ENCODE data around the gene CCDC74A.
"Not testable (repeated sequence)": the region's sequence is repeated elsewhere in the genome, so short reads cannot be mapped to it uniquely, and the experiment has no call there.

CCDC74A gene

DNA sequence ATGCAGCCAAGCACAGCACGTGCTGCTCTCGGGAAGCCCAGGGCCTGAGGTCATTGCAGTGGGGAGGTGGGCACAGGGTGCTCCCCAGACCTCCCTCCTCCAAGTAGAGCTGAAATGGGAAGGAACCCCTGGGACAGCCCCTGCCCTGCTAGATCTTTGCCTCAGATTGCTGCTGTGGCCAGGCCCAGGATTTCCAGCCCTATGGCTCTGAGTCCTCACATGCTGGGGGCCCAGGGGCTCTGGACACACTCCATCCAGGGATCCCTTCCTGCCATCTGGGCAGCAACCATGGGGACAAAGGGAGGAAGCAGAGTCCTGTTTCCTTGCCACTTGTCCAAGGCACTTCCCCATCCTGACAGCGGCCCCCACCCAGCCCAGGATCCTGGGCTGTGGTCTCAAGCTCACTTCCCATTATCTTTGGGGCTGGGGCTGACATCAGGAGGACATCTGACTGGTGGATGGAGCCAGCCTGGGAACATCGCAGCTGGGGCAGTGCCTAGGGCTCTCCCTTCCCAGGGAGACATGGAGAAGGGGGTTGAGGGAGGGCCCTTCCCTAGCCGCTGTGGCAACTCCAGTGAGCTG is 2.3 kb downstream of the CCDC74A start:
- not testable (repeated sequence) for DNase-seq

DNA sequence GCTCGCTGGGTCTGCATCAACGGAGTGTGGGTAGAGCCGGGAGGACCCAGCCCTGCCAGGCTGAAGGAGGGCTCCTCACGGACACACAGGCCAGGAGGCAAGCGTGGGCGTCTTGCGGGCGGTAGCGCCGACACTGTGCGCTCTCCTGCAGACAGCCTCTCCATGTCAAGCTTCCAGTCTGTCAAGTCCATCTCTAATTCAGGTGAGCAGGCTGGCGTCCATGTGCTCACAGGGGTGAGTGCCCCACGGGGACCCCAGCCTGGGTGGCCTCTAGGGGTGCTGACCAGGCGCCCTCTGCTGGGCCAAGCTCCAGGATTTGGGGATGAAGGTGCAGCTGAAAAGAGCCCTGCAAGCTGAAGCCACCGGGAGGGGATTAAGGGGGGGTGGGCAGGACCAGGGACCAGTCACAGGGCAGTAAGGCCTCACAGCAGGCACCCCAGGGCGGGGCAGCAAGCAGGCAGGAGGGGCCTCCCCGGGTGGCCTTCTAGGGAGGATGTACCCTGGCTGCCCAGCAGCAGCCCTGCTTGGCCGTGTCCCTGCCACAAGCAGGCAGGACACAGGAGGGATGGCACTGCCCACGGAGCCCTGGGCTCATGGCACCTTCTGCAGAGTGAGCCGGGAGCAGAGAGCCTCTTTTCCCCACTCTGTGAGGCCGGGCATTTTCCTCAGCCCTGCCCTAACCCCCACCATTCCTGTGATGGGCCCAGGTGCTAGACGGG is 3.1 kb downstream of the CCDC74A start:
- DNase-seq = not testable (repeated sequence)

DNA sequence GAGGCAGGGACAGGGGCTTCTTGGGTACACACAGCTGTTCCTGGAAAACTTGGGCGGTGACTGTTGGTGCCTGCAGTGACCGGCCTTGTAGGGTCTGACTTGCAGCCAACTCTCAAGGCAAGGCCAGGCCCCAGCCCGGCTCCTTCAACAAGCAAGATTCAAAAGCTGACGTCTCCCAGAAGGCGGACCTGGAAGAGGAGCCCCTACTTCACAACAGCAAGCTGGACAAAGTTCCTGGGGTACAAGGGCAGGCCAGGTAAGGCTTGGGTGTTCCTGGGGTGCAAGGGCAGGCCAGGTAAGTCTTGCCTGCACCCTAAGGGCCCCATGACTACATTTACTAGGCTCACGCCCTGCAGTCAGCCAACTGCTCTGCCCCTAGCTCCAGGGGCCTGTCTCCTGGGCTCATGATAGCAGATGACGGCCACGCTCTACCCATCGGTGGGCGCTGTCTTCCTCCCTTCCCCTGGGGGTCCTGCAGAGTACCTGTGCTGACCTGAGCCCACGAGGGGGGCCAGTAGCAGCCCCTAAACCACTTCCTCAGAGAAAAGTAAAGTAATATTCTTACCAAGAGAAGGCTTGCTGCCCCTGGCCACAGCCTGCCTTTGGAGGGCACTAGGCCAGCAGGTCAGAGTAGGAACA is 4.0 kb downstream of the CCDC74A start:
- DNase-seq = not testable (repeated sequence)

DNA sequence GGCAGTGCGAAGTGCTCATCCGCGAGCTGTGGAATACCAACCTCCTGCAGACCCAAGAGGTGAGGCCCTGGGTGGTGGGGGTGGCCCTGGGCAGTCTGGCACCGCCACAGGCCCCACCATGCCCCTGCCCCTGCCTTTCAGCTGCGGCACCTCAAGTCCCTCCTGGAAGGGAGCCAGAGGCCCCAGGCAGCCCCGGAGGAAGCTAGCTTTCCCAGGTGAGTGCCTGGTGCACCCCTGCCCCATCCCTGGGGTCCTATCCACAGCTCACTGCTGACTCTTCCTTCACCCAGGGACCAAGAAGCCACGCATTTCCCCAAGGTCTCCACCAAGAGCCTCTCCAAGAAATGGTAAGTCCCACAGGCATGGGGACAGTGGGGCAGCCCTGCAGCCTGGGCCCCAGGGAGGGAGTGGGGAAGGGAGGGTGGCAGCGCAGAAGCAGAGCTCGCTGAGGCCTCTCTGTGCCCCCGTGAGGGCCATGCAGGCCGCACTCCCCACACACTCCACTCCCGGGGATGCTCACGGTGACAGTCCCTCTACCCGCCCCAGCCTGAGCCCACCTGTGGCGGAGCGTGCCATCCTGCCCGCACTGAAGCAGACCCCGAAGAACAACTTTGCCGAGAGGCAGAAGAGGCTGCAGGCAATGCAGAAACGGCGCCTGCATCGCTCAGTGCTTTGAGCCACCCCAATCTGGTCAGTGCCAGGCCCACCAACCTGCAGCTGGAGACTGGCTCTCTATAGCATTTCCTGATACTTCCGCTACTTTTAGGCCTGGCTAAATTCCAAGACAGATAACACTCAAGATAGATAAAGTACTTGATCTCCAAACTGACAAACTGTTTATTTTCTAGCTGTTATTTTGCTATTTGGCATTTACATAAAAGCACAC is 5.3 kb downstream of the CCDC74A start:
- DNase-seq = not testable (repeated sequence)

DNA sequence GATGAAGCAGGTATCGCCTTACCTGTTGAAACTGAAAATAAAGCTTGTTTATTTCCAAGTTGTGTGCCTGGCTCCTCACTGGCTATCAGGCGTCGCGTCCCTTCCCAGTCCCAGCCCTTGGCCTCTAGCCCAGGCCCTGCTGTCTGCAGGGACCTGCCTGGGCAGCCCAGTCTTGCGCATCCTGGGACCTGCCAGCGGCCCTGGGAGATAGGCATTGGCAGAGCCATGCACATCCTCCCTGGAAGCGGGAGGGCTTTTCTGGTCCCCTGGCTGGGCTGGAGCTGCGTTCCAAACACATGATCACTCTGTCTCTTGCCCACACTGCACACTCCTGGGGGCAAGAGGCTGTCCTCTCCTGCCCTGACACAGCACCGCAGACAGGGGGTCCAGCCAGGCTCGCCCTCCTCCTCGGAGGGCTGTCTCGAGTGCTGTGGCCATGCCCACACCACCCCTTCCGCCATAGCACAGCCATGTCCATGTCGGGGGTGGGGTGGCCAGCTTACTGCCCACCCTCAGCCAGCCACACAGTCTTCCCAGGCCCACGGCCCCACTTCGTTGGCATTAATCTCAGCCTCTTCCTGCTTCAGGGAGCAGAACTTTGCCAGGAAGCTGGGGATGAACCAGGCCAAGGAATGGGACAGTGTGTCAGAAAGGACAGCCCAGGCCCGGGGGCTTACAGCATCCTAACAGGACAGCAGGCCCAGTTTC is 6.1 kb downstream of the CCDC74A start:
- not testable (repeated sequence) for DNase-seq

DNA sequence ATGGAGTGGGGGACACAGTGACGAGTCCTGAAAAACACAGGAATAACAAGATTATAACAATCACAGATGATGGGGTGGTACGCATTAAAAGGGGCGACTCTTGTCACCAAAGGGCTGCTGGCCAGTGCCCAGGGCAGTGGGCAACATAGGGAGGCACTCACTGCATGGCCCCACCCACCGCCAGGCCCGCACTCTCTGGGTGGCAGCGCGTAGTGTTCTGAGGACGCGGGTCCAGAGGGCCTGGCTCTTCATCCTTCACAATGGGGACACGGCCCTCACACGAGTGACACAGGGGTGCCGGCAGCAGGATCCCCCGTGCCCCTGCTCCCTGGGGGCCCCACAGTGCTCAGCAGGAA is 6.6 kb downstream of the CCDC74A start:
- not testable (repeated sequence) for DNase-seq

DNA sequence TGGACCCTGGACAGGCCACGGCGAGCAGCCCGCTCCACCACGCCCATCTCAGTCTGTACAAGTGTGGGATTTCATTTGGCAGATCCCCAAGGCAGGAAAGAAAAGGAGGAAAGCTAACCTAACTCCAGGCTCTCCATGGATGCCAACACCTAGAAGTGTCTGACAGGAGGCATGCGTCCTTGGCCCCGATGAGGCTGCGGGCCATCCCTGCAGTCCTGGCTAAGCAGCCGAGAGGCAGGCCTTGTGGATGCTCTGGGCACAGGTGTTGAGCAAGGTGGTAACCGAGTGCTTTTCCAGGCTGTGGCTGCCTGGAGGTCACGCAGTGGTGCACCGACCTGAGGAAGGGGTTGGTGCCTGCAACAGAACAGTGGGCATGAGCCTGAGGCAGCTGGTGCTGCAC is 7.3 kb downstream of the CCDC74A start:
- not testable (repeated sequence) for DNase-seq

DNA sequence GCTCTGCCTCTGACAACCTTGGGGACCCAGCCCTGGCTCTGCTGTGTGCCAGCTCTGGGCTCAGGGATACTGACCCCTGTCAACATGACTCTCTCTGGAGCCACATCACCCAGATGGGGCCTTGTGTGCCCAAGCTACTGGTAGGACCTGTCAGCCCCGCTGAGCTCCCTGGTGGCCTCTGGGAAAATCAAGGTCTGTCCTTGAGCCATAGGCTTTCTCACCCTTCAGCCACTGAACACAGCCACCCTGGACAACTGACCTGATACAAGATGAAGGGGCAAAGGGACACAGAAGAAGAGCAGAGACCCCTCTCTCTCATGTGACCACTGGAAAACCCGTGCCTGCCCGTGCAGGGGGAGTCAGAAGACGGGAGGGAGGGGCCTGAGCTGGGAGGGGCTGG is 7.8 kb downstream of the CCDC74A start:
- no peak for DNase-seq

DNA sequence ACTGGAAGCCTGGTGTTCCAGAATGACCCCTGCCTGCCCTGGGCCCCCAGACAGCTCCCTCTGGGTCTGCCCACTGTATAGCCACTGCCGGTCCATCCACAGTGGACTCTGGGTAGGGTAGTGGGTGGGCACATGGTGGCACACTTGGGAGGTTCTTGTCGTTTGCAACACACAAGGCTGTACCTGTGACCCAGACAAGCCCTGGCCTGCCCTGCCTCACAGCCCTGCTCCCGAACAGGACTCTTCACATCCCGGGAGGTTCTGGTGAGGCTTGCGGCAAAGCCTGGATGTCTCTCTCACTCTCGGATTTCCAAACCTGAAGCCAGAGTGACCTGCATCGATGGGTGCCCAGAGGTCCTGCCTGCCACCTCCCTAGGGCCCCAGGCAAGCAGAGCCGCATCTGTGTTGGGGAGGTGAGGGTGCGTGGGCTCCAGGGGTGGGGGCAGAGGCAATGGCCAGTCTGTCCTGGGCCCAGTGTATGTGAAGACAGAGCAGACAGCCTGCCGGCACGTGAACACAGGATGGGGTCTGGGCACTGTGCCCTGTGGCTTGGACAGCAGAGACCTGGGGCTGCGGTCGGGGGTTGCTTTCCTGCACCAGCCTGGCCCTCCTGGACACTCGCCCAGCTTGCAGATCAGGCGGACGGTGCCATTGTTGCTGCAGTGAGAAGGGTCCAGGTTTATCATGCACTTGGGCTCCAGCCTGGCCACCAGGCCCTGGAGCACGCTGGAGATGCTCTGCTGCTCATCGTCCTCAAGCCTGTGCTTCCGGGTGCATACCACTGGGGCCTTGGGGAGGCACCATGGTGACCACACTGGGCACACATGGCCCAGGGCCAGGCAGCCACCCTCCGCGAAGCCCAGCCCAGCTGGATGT is 8.5 kb downstream of the CCDC74A start:
- DNase-seq = not testable (repeated sequence)

DNA sequence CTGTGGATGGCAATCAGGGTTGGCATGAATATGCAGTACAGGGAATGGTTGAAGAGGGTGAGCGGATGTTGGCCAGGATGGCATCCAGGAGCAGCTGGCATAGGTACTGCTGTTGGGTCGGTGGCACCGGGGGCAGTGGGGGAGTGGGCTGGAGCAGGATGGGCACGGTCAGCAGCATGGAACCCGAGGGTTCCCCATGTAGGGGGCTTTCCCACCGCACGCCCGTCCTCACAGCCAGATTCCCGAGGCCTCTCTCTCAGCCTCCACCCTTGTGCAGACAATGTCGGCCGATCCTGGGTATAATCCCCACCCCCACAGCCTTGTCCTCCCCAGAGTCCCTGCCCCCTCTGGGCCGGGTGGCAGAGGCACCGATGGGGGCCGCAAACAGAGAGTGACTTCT is 9.2 kb downstream of the CCDC74A start:
- DNase-seq = not testable (repeated sequence)

DNA sequence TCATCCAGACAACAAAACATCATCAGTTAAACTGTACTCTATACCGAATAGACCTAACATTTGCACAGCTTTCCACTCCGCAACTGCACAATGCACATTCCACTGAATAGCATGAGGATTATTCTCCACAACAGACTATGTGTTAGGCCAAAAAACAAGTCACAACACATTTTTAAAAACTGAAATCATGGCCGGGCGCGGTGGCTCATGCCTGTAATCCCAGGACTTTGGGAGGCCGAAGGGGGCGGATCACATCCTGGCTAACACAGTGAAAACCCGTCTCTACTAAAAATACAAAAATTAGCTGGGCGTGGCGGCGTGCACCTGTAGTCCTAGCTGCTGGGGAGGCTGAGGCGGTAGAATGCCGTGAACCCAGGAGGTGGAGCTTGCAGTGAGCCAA is 11.2 kb downstream of the CCDC74A start:
- DNase-seq = not testable (repeated sequence)

DNA sequence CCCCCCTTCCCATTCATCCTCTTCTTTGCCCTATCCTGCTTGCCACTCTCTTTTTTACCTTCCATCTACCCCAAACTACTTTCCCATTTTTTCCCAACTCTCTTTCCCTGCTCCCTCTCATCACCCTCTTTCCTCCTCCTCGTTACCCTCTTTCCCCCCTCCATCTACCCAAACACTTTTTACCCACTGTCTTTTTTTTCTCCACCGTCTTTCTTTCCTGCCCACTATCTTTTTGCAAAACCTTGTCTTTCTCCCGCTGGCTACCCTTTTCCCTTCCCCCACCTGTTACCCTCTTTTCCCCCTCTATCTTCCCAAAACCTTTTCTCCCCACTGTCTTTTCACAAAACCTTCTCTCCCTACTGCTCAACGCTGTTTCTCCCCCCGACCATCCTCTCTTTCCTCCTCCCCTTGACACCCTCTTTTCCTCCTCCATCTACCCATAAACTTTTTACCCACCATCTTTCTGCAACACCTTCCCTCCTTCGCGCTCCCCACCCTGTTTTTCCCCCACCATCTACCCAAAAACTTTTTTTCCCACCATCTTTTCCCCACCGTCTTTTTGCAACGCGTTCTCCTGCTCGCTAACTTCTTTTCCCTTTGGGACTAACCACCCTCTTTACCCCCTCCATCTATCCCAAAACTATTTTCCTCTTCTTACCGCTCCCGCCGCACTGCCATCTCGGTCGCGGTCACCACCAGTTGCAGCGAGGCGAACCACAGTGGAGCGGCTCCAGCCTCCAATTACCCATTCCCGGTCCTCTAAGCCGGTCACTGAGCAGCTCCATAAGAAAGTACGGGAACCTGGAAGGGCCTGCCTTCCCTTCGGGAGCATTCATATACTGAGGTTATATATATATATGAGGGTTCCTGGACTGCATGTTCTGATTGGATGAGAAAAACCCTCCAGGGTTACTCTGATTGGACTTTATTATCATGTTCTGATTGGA is 15.0 kb downstream of the CCDC74A start:
- DNase-seq = no peak

DNA sequence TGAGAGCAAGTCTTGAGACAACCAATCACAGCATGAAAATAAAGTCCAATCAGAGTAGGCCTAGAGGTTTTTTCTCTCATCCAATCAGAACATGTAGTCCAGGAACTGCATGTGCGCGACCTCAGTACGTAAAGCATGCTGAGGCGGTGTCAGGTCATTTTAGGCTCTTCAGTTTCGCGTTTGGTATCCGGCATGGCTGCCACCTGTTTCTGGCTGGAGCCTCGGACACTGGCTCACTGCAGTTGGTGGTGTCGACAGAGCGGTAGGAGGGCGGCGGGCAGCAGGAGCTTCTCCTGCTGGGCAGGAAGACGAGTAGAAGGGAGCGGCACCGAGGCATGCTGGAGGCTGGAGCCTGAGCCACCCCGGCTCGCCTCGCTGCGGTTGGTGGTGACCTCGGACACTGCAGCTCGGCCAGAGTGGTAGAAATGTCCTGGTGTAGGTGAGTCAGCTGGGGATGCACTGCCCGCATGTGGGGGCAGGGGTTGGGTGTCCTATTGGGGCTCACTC is 15.8 kb downstream of the CCDC74A start:
- no peak for DNase-seq

DNA sequence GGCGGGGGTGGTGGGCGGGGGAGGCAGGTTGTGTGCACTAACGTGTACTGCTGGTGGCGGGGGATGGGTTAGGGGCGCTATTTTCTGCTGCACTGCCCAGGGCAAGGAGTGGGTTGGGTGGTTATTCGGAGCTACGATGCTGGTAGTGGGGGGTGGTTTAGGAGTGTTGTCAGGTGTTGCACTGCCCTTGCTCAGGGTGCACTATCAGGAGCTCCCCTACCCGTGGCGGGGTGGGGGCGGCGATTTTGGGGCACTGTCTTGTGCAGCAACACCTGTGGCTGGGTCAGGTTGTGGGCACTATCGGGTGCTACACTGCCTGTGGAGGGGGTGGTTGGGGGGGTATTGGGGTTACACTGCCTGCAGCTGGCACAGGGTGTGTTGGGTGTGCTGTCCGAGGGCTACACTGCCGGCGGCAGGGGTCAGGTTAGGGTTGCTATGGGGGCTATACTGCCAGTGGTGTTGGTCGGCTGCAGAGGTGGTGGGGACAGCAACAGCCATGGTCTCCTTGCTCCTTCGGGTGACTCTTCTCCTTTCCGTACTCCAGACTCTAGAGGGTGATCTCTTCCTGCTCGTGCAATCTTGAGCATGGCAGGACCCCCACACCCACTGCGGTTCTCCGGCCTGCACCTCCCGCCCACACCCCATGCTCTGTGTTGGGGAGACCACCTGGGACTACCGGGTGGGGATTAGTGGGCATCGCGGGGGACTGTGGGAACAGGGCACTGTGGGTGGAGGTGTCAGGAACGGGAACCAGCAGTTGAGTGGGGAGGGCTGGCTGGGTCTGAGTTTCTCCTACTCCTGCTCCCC is 16.5 kb downstream of the CCDC74A start:
- DNase-seq = not testable (repeated sequence)

DNA sequence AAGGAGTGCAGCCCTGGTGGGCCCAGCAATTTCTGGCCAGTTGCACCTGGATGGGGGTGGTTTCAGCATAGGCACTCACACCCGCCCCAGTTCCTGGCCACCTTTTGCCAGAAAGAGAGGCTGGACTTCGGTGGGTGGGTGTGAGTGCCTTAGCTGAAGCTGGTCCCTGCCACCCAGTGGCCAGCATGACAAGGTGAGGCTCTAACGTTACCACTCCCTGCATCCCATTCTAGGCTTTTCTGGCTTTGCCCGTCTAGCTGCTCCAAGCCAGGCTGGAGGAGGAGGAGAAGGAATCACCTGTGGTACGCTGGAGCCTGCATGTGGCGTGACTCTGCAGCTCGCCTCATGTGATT is 17.1 kb downstream of the CCDC74A start:
- not testable (repeated sequence) for DNase-seq

DNA sequence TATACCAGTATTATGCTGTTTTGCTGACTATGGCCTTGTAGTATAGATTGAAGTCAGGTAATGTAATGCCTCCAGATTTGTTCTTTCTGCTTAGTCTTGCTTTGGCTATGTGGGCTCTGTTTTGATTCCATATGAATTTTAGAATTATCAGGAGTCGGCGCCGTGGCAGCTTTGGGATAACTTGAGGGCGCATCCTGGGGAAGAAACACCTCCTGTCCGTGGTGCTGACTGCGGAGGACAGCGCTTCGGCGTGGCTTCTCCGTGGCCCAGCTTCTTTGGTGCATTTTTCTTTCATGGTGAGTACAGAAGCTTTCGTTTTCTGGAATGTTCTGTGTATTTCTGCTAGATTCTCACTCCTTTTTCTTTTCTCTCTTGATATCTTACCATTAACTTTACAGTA is 25.2 kb downstream of the CCDC74A start:
- no peak for DNase-seq

DNA sequence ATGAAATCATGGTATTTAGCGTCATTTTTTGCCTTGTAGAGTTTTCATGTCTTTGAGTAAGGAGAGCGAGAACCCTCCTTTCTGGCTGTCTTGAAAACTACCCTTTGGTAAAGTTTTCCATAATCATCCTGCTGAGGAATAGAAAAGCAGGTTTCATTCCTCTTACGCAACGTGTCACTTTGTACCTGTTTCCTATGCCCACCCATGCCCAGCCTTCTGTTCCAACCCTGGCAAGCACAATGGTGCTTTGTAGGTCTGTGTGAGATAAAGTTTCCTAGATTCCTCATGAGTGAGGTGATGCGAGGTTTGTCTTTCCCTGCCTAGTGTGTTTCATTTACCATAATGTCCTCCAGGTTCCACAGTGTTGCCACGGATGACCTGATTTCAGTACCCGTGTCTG is 29.3 kb downstream of the CCDC74A start:
- no peak for DNase-seq

DNA sequence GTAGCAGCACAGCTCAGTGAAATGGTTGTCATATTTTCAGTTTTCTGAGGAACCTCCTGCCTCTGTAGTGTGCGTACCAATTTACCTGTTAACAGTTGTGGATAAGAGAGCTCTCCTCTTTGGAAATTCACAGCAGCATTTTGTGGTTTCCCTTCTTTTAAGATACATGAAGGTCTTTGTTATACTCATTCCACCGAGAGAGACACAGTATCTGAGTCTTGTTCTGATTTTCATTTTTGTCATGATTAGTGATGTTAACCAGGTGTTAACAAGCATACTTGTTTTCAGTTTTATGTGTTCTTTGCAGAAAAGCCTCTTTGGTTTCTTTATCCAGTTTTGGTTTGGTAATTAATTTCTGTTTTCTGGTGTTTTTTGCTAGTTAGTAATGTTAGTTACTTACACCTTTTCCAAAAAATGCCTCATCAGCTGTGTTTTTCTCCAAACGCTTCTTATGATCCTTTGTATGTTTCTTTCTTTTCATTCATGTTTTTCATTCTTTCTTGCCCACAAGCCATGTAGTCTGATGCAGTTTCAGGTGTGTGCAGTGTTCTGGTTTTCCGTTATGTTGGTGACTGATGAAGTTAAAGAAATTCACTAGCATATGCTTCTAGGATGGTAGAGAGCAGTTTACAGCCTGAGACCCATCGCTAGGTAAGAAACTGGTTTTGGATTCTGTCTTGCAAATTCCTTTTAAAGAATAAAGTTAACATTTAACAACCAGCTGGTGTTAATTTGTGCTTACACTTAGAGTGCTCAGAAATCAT is 30.1 kb downstream of the CCDC74A start:
- DNase-seq = no peak

DNA sequence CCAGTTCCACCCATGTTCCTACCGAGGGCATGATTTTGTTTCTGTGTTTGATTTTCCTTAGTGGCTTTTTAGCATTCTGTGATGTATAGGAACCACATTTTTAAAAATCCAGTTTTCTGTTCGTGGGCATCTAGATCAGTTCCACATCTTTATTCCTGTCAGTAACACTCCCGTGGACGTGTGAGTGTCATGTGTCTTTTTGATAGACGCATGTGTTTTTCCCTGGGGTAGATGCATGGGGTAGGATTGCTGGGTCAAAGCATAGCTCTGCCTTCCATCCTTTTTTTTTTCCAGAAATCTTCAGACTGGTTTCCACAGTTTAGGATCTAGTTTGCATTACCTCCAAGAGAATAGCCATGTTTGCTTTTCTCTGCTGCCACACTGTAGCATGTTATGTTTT is 38.7 kb downstream of the CCDC74A start:
- no peak for DNase-seq
